Endothelial cell (in vitro differentiated cells): ENCODE measurements around the gene NUDT5. TPM values are rescaled to one million over a fixed set of nuclear protein-coding genes. Genes with fewer than 3 reads are reported as not detected.
A peak's percentile ranks its signal among the peaks of the same experiment; 100 is the strongest.

ENCODE experiments used
- DNase-seq: peaks from one replicate; pipeline ENCODE4 v3.0.0; 2021; ENCODE audit warnings: low spot score
- H3K27ac Mint-ChIP-seq: one replicate; pipeline ENCODE4 v1.8.0; 2021; ENCODE audit warnings: mixed read lengths, inconsistent platforms; ENCODE audit not compliant: unreplicated experiment
- H3K27me3 Mint-ChIP-seq: one replicate; pipeline ENCODE4 v1.8.0; 2021; ENCODE audit warnings: mild to moderate bottlenecking, moderate library complexity, mixed read lengths, inconsistent platforms; ENCODE audit not compliant: unreplicated experiment
- H3K36me3 Mint-ChIP-seq: one replicate; pipeline ENCODE4 v1.8.0; 2021; ENCODE audit warnings: mild to moderate bottlenecking, low read depth, mixed read lengths, inconsistent platforms; ENCODE audit not compliant: unreplicated experiment
- H3K4me1 Mint-ChIP-seq: one replicate; pipeline ENCODE4 v1.8.0; 2021; ENCODE audit warnings: mild to moderate bottlenecking, mixed read lengths, inconsistent platforms; ENCODE audit not compliant: unreplicated experiment
- H3K4me3 Mint-ChIP-seq: one replicate; pipeline ENCODE4 v1.8.0; 2021; ENCODE audit warnings: mild to moderate bottlenecking, mixed read lengths, inconsistent platforms; ENCODE audit not compliant: unreplicated experiment
- H3K9me3 Mint-ChIP-seq: one replicate; pipeline ENCODE4 v1.8.0; 2021; ENCODE audit warnings: mixed read lengths, inconsistent platforms; ENCODE audit not compliant: unreplicated experiment
- total RNA-seq: library from RNA; stranded (reverse); fragmentation: NEBNext Ultra II Directional; extraction: Animal tissue kit (Norgen Biotek cat#: 25700); gene quantifications from one replicate; pipeline ENCODE4 v1.2.1, GENCODE V29; 2021; ENCODE audit not compliant: unreplicated experiment
- TF ChIP-seq, protein P1 (sequence below): fragments of 200-600 bp; sonication (generic); IDR thresholded peaks from one replicate; pipeline ENCODE4 v1.5.0; 2021; ENCODE audit warnings: antibody characterized with exemption; ENCODE audit not compliant: unreplicated experiment

The NUDT5 gene
- total RNA-seq, 1 donor from 2014 or later = 61.8 TPM

DNA sequence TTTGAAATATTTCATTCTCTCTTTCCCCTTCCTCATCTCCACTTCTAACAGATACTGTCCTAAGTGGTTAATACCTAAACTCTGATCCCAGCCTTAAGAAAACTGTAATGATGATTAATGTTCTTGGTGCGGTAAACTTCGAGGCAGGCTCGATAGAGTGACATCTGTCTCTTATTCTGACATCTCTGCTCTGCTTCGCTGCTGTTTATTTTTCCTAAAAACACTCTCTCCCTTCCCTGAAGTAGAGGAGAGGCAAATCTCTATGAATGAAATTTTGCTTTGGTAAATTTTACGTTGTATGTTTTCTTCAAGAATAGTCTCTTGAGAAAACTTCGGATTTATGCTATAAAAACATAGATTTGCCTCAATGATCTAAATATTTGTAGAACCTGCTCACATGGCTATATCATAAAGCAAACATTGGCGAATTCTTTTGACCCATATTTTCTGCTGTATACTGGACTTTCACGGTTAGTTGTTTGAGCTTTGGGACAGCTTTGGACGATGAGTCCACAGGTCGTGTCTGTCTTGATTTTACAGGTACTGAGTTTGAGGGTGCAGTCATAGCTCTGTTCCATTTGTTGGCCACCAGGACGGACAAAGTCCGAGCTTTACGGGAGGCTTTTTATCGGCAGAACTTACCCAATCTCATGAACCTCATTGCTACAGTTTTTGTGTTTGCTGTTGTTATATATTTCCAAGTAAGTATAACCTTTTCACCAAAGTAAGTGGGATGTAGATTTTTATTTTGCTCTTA is 39.1 kb downstream of the NUDT5 start:
- Mint-ChIP-seq H3K36me3 (peaks cover 3% of the 10 kb centered on the region), H3K27ac (no peak overlapping the region), H3K4me3 (no peak overlapping the region), H3K27me3 (no peaks in the 10 kb centered on the region), H3K9me3 (no peaks in the 10 kb centered on the region), H3K4me1 (no peaks in the 10 kb centered on the region)
- TF ChIP-seq, protein P1, sequence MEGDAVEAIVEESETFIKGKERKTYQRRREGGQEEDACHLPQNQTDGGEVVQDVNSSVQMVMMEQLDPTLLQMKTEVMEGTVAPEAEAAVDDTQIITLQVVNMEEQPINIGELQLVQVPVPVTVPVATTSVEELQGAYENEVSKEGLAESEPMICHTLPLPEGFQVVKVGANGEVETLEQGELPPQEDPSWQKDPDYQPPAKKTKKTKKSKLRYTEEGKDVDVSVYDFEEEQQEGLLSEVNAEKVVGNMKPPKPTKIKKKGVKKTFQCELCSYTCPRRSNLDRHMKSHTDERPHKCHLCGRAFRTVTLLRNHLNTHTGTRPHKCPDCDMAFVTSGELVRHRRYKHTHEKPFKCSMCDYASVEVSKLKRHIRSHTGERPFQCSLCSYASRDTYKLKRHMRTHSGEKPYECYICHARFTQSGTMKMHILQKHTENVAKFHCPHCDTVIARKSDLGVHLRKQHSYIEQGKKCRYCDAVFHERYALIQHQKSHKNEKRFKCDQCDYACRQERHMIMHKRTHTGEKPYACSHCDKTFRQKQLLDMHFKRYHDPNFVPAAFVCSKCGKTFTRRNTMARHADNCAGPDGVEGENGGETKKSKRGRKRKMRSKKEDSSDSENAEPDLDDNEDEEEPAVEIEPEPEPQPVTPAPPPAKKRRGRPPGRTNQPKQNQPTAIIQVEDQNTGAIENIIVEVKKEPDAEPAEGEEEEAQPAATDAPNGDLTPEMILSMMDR = no peak
- no peak for DNase-seq

DNA sequence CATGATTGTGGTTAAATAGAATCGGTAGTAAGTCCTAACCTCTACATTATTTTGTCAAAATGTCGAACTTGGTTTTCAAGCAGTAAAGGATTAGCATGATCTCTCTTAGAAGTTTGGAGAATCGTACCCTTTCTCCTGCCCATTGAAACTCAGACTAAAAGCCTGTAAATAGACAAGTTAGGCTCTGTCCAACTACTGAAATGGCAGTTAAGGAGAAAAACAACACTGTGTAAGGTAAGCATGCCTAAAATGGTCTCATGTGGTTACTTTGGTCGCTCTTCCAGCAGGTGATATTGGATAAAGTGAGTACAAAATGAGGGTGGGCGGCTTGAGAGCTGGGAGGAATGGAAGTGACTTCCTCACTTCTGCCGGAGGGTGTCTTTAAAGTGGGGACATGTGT is 41.2 kb downstream of the NUDT5 start:
- H3K9me3 Mint-ChIP-seq = no peaks in the 10 kb centered on the region
- H3K27ac Mint-ChIP-seq = no peak overlapping the region
- DNase-seq = no peak
- H3K4me1 Mint-ChIP-seq = no peaks in the 10 kb centered on the region
- H3K36me3 Mint-ChIP-seq = peaks cover 10% of the 10 kb centered on the region
- TF ChIP-seq, protein P1 = no peak
- H3K27me3 Mint-ChIP-seq = no peaks in the 10 kb centered on the region
- no peak overlapping the region for H3K4me3 Mint-ChIP-seq

DNA sequence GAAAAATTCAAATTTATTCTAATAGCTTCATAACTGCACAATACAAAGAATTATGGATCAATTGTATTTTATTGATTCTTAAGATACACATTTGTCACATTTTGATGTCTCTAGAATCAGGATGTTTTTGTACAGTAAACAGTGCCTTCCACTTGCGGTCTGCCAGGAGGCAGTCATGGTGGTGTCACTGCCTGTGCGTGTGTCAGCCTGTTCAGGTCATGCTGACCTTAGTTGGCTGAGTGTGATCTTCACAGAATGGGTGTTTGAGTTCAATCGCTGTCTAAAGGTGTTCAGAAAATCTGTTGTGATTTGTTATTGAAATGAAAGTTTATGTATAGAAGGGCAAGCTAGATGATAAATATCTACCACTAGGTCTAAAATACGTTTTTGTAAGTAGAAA is 45.5 kb downstream of the NUDT5 start:
- no peak for DNase-seq
- Mint-ChIP-seq H3K9me3 (no peaks in the 10 kb centered on the region), H3K4me1 (no peaks in the 10 kb centered on the region), H3K36me3 (peaks cover 10% of the 10 kb centered on the region), H3K4me3 (no peak overlapping the region), H3K27me3 (no peaks in the 10 kb centered on the region), H3K27ac (no peak overlapping the region)
- TF ChIP-seq, protein P1 = no peak

DNA sequence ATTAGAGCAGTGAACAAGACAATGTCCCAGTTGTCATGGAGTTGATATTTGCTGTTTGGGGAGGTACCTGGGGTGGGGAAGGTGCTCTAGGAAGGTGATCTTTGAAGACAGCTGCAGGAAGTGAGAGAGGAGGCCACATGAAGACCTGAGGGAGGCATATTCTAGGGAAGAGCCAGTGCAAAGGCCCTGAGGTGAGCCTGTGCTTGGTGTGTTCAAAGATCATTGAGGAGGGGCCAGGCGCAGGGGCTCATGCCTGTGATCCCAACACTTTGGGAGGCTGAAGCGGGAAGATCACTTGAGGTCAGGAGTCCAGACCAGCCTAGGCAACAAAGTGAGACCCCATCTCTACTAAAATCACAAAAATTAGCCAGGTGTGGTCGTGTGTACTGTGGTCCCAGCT is 51.2 kb downstream of the NUDT5 start:
- TF ChIP-seq, protein P1 = no peak
- no peaks in the 10 kb centered on the region for H3K27me3 Mint-ChIP-seq
- peak overlapping the region; percentile 26 for H3K4me3 Mint-ChIP-seq
- no peaks in the 10 kb centered on the region for H3K9me3 Mint-ChIP-seq
- no peak overlapping the region for H3K27ac Mint-ChIP-seq
- H3K4me1 Mint-ChIP-seq = no peaks in the 10 kb centered on the region
- DNase-seq = no peak
- H3K36me3 Mint-ChIP-seq = peaks cover 16% of the 10 kb centered on the region

DNA sequence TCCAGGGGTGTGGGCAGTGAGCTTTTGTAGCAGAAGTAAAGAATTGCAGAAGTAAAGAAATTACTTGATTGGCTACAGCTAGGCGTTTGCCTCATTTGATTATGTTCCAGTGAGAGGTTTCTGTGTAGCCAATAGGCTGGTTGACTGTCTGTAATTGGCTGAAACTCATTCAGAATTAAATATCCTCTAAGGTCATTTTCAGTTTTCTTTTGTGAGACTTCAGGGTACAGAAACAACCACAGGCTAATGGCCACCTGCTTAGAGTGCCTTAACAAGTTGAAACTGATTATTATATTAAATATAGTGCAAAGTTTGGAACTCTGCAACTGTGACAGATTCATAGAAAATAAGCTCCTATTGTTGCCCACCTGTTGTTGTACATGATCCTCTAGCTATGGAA is 55.7 kb downstream of the NUDT5 start:
- H3K36me3 Mint-ChIP-seq = peaks cover 19% of the 10 kb centered on the region
- no peaks in the 10 kb centered on the region for H3K27me3 Mint-ChIP-seq

More for the DNA sequence above, 55.7 kb downstream of the NUDT5 start:
- TF ChIP-seq, protein P1 = no peak
- DNase-seq = no peak
- Mint-ChIP-seq H3K27ac (no peak overlapping the region), H3K9me3 (no peaks in the 10 kb centered on the region), H3K4me1 (no peaks in the 10 kb centered on the region), H3K4me3 (no peak overlapping the region)
